Activated T-cell treated with anti-CD3 and anti-CD28 coated beads for 1 hour (primary cell): ENCODE data around the gene CDC42EP5.
A peak's percentile ranks its signal among the peaks of the same experiment; 100 is the strongest.
"Not testable (repeated sequence)": the region's sequence is repeated elsewhere in the genome, so short reads cannot be mapped to it uniquely, and the experiment has no call there.

Experiments
- DNase-seq: peaks from one replicate; pipeline ENCODE4 v3.0.0-alpha.2; 2020; ENCODE audit warnings: low read depth

Gene CDC42EP5

GRCh38 chr19:54448040-54448773 is 24.9 kb downstream of the CDC42EP5 start:
- DNase-seq, result no peak

DNA sequence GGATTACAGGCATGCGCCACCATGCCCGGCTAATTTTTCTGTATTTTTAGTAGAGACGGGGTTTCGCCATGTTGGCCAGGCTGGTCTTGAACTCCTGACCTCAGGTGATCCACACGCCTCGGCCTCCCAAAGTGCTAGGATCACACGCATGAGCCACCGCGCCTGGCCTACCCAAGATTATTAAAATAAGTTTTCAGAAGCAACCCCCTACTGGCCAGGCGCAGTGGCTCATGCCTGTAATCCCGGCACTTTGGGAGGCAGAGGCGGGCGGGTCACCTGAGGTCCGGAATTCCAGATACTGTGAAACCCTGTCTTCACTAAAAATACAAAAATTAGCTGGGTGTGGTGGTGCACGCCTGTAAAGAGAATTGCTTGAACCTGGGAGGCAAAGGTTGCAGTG is 26.7 kb downstream of the CDC42EP5 start:
- DNase-seq, result not testable (repeated sequence)

- no peak for DNase-seq
These were observed 28.4 kb downstream of the CDC42EP5 start for GRCh38 chr19:54444737-54445136.

DNA sequence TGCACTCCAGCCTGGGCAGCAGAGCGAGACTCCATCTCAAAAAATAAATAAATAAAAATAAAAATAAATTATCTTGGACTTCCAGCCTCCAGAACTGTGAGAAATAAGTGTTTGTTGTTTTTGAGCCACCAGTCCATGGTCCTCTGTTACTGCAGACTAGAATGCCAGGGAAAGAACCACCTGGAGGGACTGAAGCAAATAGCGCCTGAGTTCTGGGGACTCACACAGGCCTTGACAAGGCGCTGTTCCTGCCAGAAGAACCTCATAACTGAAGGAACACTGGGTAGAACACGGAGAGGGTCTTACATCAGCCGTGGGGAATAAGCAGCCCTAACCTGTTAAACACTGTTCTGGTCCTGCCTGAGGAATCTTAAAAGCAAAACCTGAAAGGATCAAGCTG is 32.5 kb downstream of the CDC42EP5 start:
- DNase-seq, result no peak

- DNase-seq, result no peak
These were observed 33.8 kb downstream of the CDC42EP5 start for GRCh38 chr19:54439174-54439851.

GRCh38 chr19:54436628-54437252 is 36.4 kb downstream of the CDC42EP5 start:
- DNase-seq, result no peak

- no peak for DNase-seq
These were observed 37.0 kb downstream of the CDC42EP5 start for GRCh38 chr19:54436031-54436523.

GRCh38 chr19:54435551-54436016 is 37.5 kb downstream of the CDC42EP5 start:
- no peak for DNase-seq

- no peak for DNase-seq
These were observed 38.3 kb downstream of the CDC42EP5 start for GRCh38 chr19:54434873-54435214.

DNA sequence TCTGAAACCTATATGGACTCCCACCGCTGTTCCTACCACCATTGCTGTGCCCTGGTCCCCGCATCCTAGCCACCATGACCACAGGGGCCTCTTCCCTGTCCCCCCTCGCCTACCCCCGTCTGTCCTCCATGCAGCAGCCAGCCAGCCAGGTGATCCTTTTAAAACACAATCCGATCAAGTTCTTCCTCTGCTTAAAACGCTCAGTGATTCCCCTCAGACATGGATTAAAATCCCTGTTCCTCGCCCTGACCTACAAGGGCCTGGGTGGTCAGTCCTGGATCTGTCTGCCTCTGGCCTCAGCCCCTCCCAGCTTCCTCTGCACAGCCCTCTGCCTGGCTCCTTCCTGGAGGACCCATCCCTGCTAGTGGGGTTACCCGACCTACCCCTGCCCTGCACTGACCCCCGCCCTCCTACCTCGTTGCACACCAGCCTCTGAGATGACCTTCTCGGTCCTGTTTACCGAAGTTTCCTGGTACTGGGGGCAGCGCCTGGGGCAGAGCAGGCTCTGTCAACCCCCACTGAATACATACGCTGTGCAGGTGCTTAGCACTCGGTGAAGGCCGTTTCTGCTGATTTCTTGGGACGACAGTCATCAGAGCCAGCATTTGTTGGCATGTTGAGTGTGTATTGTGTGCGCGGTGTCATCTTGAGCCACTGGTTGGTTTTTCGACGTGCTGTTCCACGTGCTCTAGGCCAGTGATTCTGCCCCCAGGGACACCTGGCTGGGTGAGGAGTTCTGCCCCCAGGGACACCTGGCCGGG is 38.8 kb downstream of the CDC42EP5 start:
- DNase-seq, result no peak

GRCh38 chr19:54433697-54434096 is 39.4 kb downstream of the CDC42EP5 start:
- DNase-seq, result no peak

DNA sequence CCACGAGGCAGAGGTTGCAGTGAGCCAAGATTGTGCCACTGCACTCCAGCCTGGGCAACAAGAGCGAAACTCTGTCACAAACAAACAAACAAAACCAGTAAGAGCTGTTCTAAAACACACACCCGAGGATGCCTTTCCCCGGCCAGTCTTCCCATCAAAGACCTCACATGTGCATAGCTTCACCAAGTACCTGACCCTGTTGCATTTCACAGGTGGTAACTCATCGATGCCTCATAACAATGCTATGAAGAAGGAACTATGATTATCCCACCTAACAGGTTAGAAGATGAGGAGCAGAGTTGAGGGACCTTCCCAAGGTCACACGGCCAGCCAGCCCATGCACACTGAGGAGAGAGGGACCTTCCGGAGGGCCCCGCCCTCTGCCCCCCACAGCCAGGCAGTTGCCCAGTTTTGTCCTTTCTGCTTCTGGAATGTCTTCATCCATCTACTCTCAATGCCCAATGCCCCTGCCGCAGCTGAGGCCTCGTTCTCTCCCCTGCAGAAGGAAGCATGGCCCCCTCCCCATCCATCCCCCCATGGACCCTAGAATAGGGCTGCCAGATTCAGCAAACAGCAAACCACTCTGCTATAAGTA is 40.9 kb downstream of the CDC42EP5 start:
- DNase-seq, result no peak

- no peak for DNase-seq
These were observed 41.7 kb downstream of the CDC42EP5 start for GRCh38 chr19:54431255-54431838.

DNA sequence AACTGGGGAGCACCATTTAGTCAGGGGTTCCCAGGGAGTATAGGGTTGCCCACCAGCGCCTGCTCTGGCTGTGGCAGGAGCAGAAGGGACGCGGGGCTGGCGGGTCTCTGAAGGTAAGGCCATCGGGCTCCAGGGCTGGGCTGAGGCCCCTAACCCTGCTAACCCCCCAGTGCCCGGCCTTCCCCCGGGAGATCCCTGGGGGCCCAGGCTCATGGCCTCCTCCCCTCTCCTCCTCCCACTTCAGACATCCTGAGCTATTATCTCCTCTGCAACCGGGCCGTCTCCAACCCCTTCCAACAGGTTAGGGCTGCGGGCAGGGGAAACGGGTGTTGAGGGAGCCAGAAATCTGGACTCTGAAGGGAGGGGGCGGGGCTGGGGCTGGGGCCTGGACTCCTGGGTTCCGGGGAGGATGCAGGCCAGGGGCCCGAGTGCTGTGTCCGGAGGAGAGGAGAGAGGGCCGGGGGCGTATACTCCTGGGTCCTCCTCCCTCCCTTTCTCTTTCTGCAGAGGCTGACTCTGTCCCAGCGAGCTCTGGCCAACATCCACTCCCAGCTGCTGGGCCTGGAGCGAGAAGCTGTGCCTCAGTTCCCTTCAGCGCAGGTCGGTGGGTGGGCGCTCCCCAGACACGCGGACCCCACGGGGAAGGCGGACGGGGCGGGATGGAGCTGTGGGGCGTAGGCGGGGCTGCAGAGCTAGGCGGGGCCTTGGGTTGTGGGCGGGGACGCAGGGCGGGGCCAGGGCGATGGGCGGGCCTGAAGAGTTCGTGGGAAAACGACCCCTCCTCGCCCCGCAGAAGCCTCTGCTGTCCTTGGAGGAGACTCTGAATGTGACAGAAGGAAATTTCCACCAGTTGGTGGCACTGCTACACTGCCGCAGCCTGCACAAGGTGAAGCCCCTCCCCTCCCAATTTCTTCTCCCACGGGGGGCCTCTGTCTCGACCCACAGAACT is 42.5 kb downstream of the CDC42EP5 start:
- peak; percentile 22 for DNase-seq

DNA sequence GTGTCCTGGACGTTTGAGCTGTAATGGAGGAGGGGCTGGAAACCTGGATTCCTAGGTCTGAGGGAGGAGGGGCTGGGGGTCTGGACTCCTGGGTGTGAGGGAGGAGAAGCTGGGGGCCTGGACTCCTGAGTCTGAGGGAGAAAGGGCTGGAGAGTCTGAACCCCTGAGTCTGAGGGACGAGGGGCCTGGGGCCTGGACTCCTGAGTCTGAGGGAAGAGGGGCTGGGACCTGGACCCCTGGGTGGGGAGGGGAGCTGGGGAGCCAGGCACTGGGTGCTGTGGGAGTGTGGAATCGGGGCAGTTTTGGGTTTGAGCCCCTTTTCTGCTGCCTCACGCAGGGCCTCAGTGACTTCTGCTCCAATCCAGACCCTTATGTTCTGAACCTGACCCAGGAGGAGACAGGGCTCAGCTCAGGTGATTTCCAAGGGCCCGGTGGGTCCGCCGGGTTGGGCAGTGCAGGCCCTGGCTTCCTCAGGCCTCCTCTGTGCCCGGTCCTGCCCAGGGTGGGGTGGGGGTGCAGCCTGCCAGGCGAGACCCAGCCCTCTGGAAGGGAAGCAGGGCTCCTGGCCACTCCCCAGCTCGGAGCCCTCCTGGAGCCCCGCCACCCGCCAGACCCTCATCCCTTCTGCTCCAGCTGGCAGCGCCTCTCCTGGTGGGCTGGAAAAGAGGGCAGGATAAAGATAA is 43.4 kb downstream of the CDC42EP5 start:
- DNase-seq, result no peak

- no peak for DNase-seq
These were observed 44.0 kb downstream of the CDC42EP5 start for GRCh38 chr19:54429176-54429495.

GRCh38 chr19:54428323-54429175 is 44.5 kb downstream of the CDC42EP5 start:
- no peak for DNase-seq

DNA sequence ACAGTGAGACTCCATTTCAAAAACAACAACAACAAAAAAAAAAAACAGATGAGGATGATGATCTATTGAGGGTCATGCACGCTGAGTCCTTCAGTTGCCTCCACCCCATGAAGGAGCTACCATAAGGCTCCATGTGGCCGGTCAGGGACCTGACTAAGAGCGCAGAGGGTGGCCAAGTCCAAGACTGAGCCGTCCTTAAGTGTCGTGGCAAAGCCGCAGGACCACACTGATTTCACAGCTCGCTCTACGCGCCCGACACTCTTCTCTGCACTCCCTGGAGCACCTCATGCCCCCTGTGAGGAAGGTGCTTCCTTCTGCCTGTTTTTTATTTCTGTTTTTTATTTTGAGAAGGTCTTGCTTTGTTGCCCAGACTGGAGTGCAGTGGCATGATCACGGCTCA is 45.5 kb downstream of the CDC42EP5 start:
- no peak for DNase-seq
